Breast epithelium (tissue), 3 donors: ENCODE results near the gene SFTPA1.
"Not testable (repeated sequence)": the region's sequence is repeated elsewhere in the genome, so short reads cannot be mapped to it uniquely, and the experiment has no call there.

Experiments used
- POLR2A ChIP-seq: fragments of 450-650 bp; IDR thresholded peaks from one replicate; pipeline ENCODE4 v1.6.1; 2016; ENCODE audit warnings: antibody characterized with exemption, mild to moderate bottlenecking, moderate library complexity
- POLR2AphosphoS5 ChIP-seq, 3 donors: sonication (generic); formaldehyde crosslinking; IDR thresholded peaks; one replicate each; pipeline ENCODE4 v1.6.1; 2017; ENCODE audit warnings: antibody characterized with exemption in 3 of 3
- TF ChIP-seq, protein P1 (sequence below), 3 donors: fragments of 450-650 bp; IDR thresholded peaks; one replicate each; pipeline ENCODE4 v1.5.1; 2016 to 2017; ENCODE audit warnings: antibody characterized with exemption in 3 of 3, mild to moderate bottlenecking in 3 of 3, moderate library complexity in 3 of 3

- TF ChIP-seq, protein P1, sequence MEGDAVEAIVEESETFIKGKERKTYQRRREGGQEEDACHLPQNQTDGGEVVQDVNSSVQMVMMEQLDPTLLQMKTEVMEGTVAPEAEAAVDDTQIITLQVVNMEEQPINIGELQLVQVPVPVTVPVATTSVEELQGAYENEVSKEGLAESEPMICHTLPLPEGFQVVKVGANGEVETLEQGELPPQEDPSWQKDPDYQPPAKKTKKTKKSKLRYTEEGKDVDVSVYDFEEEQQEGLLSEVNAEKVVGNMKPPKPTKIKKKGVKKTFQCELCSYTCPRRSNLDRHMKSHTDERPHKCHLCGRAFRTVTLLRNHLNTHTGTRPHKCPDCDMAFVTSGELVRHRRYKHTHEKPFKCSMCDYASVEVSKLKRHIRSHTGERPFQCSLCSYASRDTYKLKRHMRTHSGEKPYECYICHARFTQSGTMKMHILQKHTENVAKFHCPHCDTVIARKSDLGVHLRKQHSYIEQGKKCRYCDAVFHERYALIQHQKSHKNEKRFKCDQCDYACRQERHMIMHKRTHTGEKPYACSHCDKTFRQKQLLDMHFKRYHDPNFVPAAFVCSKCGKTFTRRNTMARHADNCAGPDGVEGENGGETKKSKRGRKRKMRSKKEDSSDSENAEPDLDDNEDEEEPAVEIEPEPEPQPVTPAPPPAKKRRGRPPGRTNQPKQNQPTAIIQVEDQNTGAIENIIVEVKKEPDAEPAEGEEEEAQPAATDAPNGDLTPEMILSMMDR (IDR thresholded peaks at IDR 0.05) = not testable (repeated sequence)
- TF ChIP-seq POLR2AphosphoS5 (IDR thresholded peaks at IDR 0.05); POLR2A: not testable (repeated sequence)
Measured at GRCh38 chr10:79594565-79594964, 16.2 kb upstream of the SFTPA1 start.
